SK-N-SH (cell line): ENCODE results near the gene MRPL27.
A peak's percentile ranks its signal among the peaks of the same experiment; 100 is the strongest.

Source experiments
- CTCF ChIP-seq: fragments of 200-600 bp; sonication (generic); IDR thresholded peaks from 2 replicates; pipeline ENCODE4 v1.6.1; 2017; ENCODE audit warnings: antibody characterized with exemption, mild to moderate bottlenecking, moderate library complexity
- RAD21 ChIP-seq: IDR thresholded peaks from 2 replicates; pipeline ENCODE4 v1.6.1; 2012; ENCODE audit warnings: mild to moderate bottlenecking, low read length
- RFX5 ChIP-seq: IDR thresholded peaks from 2 replicates; pipeline ENCODE4 v1.6.1; 2012; ENCODE audit warnings: mild to moderate bottlenecking, improper control_type of control experiment, low read length
- TCF12 ChIP-seq: IDR thresholded peaks from 2 replicates; pipeline ENCODE4 v1.4.0; 2012

GRCh38 chr17:50372758-50373556 lies at the start of gene MRPL27, which contains the start of gene EME1:
- TF ChIP-seq RFX5 (no peak), TCF12 (peak; percentile 31; the same call in 1 of the 2 replicates), RAD21 (no peak), CTCF (no peak)
